ENCODE data around the gene NEK9.

Gene NEK9

GRCh38 chr14:75132382-75133086, 5.7 kb upstream of the NEK9 start:
- no peak for TF ChIP-seq GATA3 (IDR thresholded peaks at IDR 0.05; ENCODE audit: low read depth, low read length)

GRCh38 chr14:75128596-75128990, 1.7 kb upstream of the NEK9 start:
- no peak for TF ChIP-seq GATA2 (IDR thresholded peaks at IDR 0.05; ENCODE audit: low read depth, low read length)
- no peak for TF ChIP-seq GATA3 (IDR thresholded peaks at IDR 0.05; ENCODE audit: low read depth, low read length)

- TF ChIP-seq GATA2 (IDR thresholded peaks at IDR 0.05; ENCODE audit: low read depth, low read length) (no peak), GATA3 (IDR thresholded peaks at IDR 0.05; ENCODE audit: low read depth, low read length) (no peak)
Measured at GRCh38 chr14:75127903-75128595, 1.2 kb upstream of the NEK9 start.

GRCh38 chr14:75126121-75126544, 715 bp downstream of the NEK9 start:
- TF ChIP-seq GATA3 (IDR thresholded peaks at IDR 0.05; ENCODE audit: low read depth, low read length) = no peak

- TF ChIP-seq GATA3 (IDR thresholded peaks at IDR 0.05; ENCODE audit: low read depth, low read length) (no peak), GATA2 (IDR thresholded peaks at IDR 0.05; ENCODE audit: low read depth, low read length) (no peak)
Measured at GRCh38 chr14:75125617-75126016, 1.2 kb downstream of the NEK9 start.

GRCh38 chr14:75123991-75124390, 2.9 kb downstream of the NEK9 start:
- TF ChIP-seq GATA3 (IDR thresholded peaks at IDR 0.05; ENCODE audit: low read depth, low read length) = no peak
- TF ChIP-seq GATA2 (IDR thresholded peaks at IDR 0.05; ENCODE audit: low read depth, low read length) = no peak

- TF ChIP-seq GATA3 (IDR thresholded peaks at IDR 0.05; ENCODE audit: low read depth, low read length) = no peak
- TF ChIP-seq GATA2 (IDR thresholded peaks at IDR 0.05; ENCODE audit: low read depth, low read length) = no peak
Measured at GRCh38 chr14:75121552-75121951, 5.3 kb downstream of the NEK9 start.

GRCh38 chr14:75120541-75121291, 6.1 kb downstream of the NEK9 start:
- no peak for TF ChIP-seq GATA3 (IDR thresholded peaks at IDR 0.05; ENCODE audit: low read depth, low read length)
- TF ChIP-seq GATA2 (IDR thresholded peaks at IDR 0.05; ENCODE audit: low read depth, low read length) = no peak

GRCh38 chr14:75119056-75119455, 7.8 kb downstream of the NEK9 start:
- TF ChIP-seq GATA3 (IDR thresholded peaks at IDR 0.05; ENCODE audit: low read depth, low read length) (no peak), GATA2 (IDR thresholded peaks at IDR 0.05; ENCODE audit: low read depth, low read length) (no peak)

GRCh38 chr14:75113932-75114539, 12.8 kb downstream of the NEK9 start:
- TF ChIP-seq GATA3 (IDR thresholded peaks at IDR 0.05; ENCODE audit: low read depth, low read length) = no peak
- TF ChIP-seq GATA2 (IDR thresholded peaks at IDR 0.05; ENCODE audit: low read depth, low read length) = no peak

- TF ChIP-seq GATA2 (IDR thresholded peaks at IDR 0.05; ENCODE audit: low read depth, low read length) = no peak
- TF ChIP-seq GATA3 (IDR thresholded peaks at IDR 0.05; ENCODE audit: low read depth, low read length) = no peak
Measured at GRCh38 chr14:75109877-75110276, 17.0 kb downstream of the NEK9 start.

- TF ChIP-seq GATA2 (IDR thresholded peaks at IDR 0.05; ENCODE audit: low read depth, low read length) (no peak), GATA3 (IDR thresholded peaks at IDR 0.05; ENCODE audit: low read depth, low read length) (no peak)
Measured at GRCh38 chr14:75107186-75107585, 19.7 kb downstream of the NEK9 start.

GRCh38 chr14:75101491-75101890, 25.4 kb downstream of the NEK9 start:
- no peak for TF ChIP-seq GATA2 (IDR thresholded peaks at IDR 0.05; ENCODE audit: low read depth, low read length)
- no peak for TF ChIP-seq GATA3 (IDR thresholded peaks at IDR 0.05; ENCODE audit: low read depth, low read length)

- TF ChIP-seq GATA3 (IDR thresholded peaks at IDR 0.05; ENCODE audit: low read depth, low read length) (no peak), GATA2 (IDR thresholded peaks at IDR 0.05; ENCODE audit: low read depth, low read length) (no peak)
Measured at GRCh38 chr14:75098682-75099081, 28.2 kb downstream of the NEK9 start.

All from SH-SY5Y (cell line).